ENCODE results near the gene AK5.

Gene AK5

GRCh38 chr1:77438236-77438913, 156.6 kb downstream of the AK5 start:
- H3K4me3 ChIP-seq (ENCODE audit: low read depth, low read length) = no peak overlapping the region
- no peak overlapping the region for H3K27ac ChIP-seq (ENCODE audit: low read depth, low read length)
- H3K27me3 ChIP-seq (ENCODE audit: control insufficient read depth, insufficient read depth, low read length) = no peaks in the 10 kb centered on the region
- no peak overlapping the region for H3K9ac ChIP-seq (ENCODE audit: low read length)
- no peaks in the 10 kb centered on the region for H3K9me3 ChIP-seq (ENCODE audit: control insufficient read depth, insufficient read depth, low read depth, low read length)
- H3K4me1 ChIP-seq (ENCODE audit: control insufficient read depth, insufficient read depth, low read length) = no peaks in the 10 kb centered on the region
- H3K36me3 ChIP-seq (ENCODE audit: control insufficient read depth, insufficient read depth, low read length) = no peaks in the 10 kb centered on the region

- Histone ChIP-seq H3K36me3 (ENCODE audit: control insufficient read depth, insufficient read depth, low read length) (no peaks in the 10 kb centered on the region), H3K27ac (ENCODE audit: low read depth, low read length) (no peak overlapping the region), H3K4me3 (ENCODE audit: low read depth, low read length) (no peak overlapping the region), H3K27me3 (ENCODE audit: control insufficient read depth, insufficient read depth, low read length) (no peaks in the 10 kb centered on the region), H3K9me3 (ENCODE audit: control insufficient read depth, insufficient read depth, low read depth, low read length) (peaks cover 4% of the 10 kb centered on the region; the same call in 1 of the 2 replicates), H3K9ac (ENCODE audit: low read length) (no peak overlapping the region), H3K4me1 (ENCODE audit: control insufficient read depth, insufficient read depth, low read length) (no peaks in the 10 kb centered on the region)
These were observed 165.2 kb downstream of the AK5 start for GRCh38 chr1:77446841-77447555.

- Histone ChIP-seq H3K27me3 (ENCODE audit: control insufficient read depth, insufficient read depth, low read length) (no peaks in the 10 kb centered on the region), H3K27ac (ENCODE audit: low read depth, low read length) (no peak overlapping the region), H3K4me1 (ENCODE audit: control insufficient read depth, insufficient read depth, low read length) (no peaks in the 10 kb centered on the region), H3K9me3 (ENCODE audit: control insufficient read depth, insufficient read depth, low read depth, low read length) (peaks cover 4% of the 10 kb centered on the region; the same call in 1 of the 2 replicates), H3K4me3 (ENCODE audit: low read depth, low read length) (no peak overlapping the region), H3K9ac (ENCODE audit: low read length) (no peak overlapping the region), H3K36me3 (ENCODE audit: control insufficient read depth, insufficient read depth, low read length) (no peaks in the 10 kb centered on the region)
These were observed 165.8 kb downstream of the AK5 start for GRCh38 chr1:77447669-77448068.

GRCh38 chr1:77459881-77460280, 178.1 kb downstream of the AK5 start:
- Histone ChIP-seq H3K27ac (ENCODE audit: low read depth, low read length) (no peak overlapping the region), H3K36me3 (ENCODE audit: control insufficient read depth, insufficient read depth, low read length) (no peaks in the 10 kb centered on the region), H3K9me3 (ENCODE audit: control insufficient read depth, insufficient read depth, low read depth, low read length) (no peaks in the 10 kb centered on the region), H3K4me3 (ENCODE audit: low read depth, low read length) (no peak overlapping the region), H3K9ac (ENCODE audit: low read length) (no peak overlapping the region), H3K4me1 (ENCODE audit: control insufficient read depth, insufficient read depth, low read length) (peaks cover 4% of the 10 kb centered on the region; the same call in 1 of the 2 replicates), H3K27me3 (ENCODE audit: control insufficient read depth, insufficient read depth, low read length) (no peaks in the 10 kb centered on the region)

- Histone ChIP-seq H3K9me3 (ENCODE audit: control insufficient read depth, insufficient read depth, low read depth, low read length) (no peaks in the 10 kb centered on the region), H3K27ac (ENCODE audit: low read depth, low read length) (no peak overlapping the region), H3K27me3 (ENCODE audit: control insufficient read depth, insufficient read depth, low read length) (no peaks in the 10 kb centered on the region), H3K4me3 (ENCODE audit: low read depth, low read length) (no peak overlapping the region), H3K9ac (ENCODE audit: low read length) (no peak overlapping the region), H3K4me1 (ENCODE audit: control insufficient read depth, insufficient read depth, low read length) (peaks cover 4% of the 10 kb centered on the region; the same call in 1 of the 2 replicates), H3K36me3 (ENCODE audit: control insufficient read depth, insufficient read depth, low read length) (no peaks in the 10 kb centered on the region)
These were observed 179.9 kb downstream of the AK5 start for GRCh38 chr1:77461691-77462090.

GRCh38 chr1:77463216-77463615, 181.4 kb downstream of the AK5 start:
- Histone ChIP-seq H3K27me3 (ENCODE audit: control insufficient read depth, insufficient read depth, low read length) (no peaks in the 10 kb centered on the region), H3K4me1 (ENCODE audit: control insufficient read depth, insufficient read depth, low read length) (peaks cover 2% of the 10 kb centered on the region; the same call in 1 of the 2 replicates), H3K36me3 (ENCODE audit: control insufficient read depth, insufficient read depth, low read length) (no peaks in the 10 kb centered on the region), H3K9me3 (ENCODE audit: control insufficient read depth, insufficient read depth, low read depth, low read length) (no peaks in the 10 kb centered on the region), H3K4me3 (ENCODE audit: low read depth, low read length) (no peak overlapping the region), H3K9ac (ENCODE audit: low read length) (no peak overlapping the region), H3K27ac (ENCODE audit: low read depth, low read length) (no peak overlapping the region)

GRCh38 chr1:77465139-77465538, 183.3 kb downstream of the AK5 start:
- Histone ChIP-seq H3K4me1 (ENCODE audit: control insufficient read depth, insufficient read depth, low read length) (no peaks in the 10 kb centered on the region), H3K27me3 (ENCODE audit: control insufficient read depth, insufficient read depth, low read length) (no peaks in the 10 kb centered on the region), H3K27ac (ENCODE audit: low read depth, low read length) (no peak overlapping the region), H3K36me3 (ENCODE audit: control insufficient read depth, insufficient read depth, low read length) (no peaks in the 10 kb centered on the region), H3K9ac (ENCODE audit: low read length) (no peak overlapping the region), H3K9me3 (ENCODE audit: control insufficient read depth, insufficient read depth, low read depth, low read length) (no peaks in the 10 kb centered on the region), H3K4me3 (ENCODE audit: low read depth, low read length) (no peak overlapping the region)

GRCh38 chr1:77465922-77466321, 184.1 kb downstream of the AK5 start:
- Histone ChIP-seq H3K27ac (ENCODE audit: low read depth, low read length) (no peak overlapping the region), H3K4me1 (ENCODE audit: control insufficient read depth, insufficient read depth, low read length) (no peaks in the 10 kb centered on the region), H3K27me3 (ENCODE audit: control insufficient read depth, insufficient read depth, low read length) (no peaks in the 10 kb centered on the region), H3K4me3 (ENCODE audit: low read depth, low read length) (no peak overlapping the region), H3K36me3 (ENCODE audit: control insufficient read depth, insufficient read depth, low read length) (no peaks in the 10 kb centered on the region), H3K9ac (ENCODE audit: low read length) (no peak overlapping the region), H3K9me3 (ENCODE audit: control insufficient read depth, insufficient read depth, low read depth, low read length) (no peaks in the 10 kb centered on the region)

GRCh38 chr1:77467021-77467595, 185.3 kb downstream of the AK5 start:
- H3K4me3 ChIP-seq (ENCODE audit: low read depth, low read length) = no peak overlapping the region
- no peak overlapping the region for H3K9ac ChIP-seq (ENCODE audit: low read length)
- H3K36me3 ChIP-seq (ENCODE audit: control insufficient read depth, insufficient read depth, low read length) = no peaks in the 10 kb centered on the region
- H3K4me1 ChIP-seq (ENCODE audit: control insufficient read depth, insufficient read depth, low read length) = no peaks in the 10 kb centered on the region
- H3K27me3 ChIP-seq (ENCODE audit: control insufficient read depth, insufficient read depth, low read length) = no peaks in the 10 kb centered on the region
- H3K9me3 ChIP-seq (ENCODE audit: control insufficient read depth, insufficient read depth, low read depth, low read length) = no peaks in the 10 kb centered on the region
- no peak overlapping the region for H3K27ac ChIP-seq (ENCODE audit: low read depth, low read length)

- Histone ChIP-seq H3K9ac (ENCODE audit: low read length) (no peak overlapping the region), H3K4me3 (ENCODE audit: low read depth, low read length) (no peak overlapping the region), H3K27ac (ENCODE audit: low read depth, low read length) (no peak overlapping the region), H3K27me3 (ENCODE audit: control insufficient read depth, insufficient read depth, low read length) (no peaks in the 10 kb centered on the region), H3K36me3 (ENCODE audit: control insufficient read depth, insufficient read depth, low read length) (no peaks in the 10 kb centered on the region), H3K9me3 (ENCODE audit: control insufficient read depth, insufficient read depth, low read depth, low read length) (no peaks in the 10 kb centered on the region), H3K4me1 (ENCODE audit: control insufficient read depth, insufficient read depth, low read length) (no peaks in the 10 kb centered on the region)
These were observed 185.9 kb downstream of the AK5 start for GRCh38 chr1:77467741-77468140.

- H3K9ac ChIP-seq (ENCODE audit: low read length) = no peak overlapping the region
These were observed 186.6 kb downstream of the AK5 start for GRCh38 chr1:77468257-77468948.

More at GRCh38 chr1:77468257-77468948, 186.6 kb downstream of the AK5 start:
- H3K36me3 ChIP-seq (ENCODE audit: control insufficient read depth, insufficient read depth, low read length) = no peaks in the 10 kb centered on the region
- H3K4me1 ChIP-seq (ENCODE audit: control insufficient read depth, insufficient read depth, low read length) = no peaks in the 10 kb centered on the region
- H3K4me3 ChIP-seq (ENCODE audit: low read depth, low read length) = no peak overlapping the region
- H3K27me3 ChIP-seq (ENCODE audit: control insufficient read depth, insufficient read depth, low read length) = no peaks in the 10 kb centered on the region
- no peaks in the 10 kb centered on the region for H3K9me3 ChIP-seq (ENCODE audit: control insufficient read depth, insufficient read depth, low read depth, low read length)
- H3K27ac ChIP-seq (ENCODE audit: low read depth, low read length) = no peak overlapping the region

Data from HUES6 (cell line).